Activated T-cell treated with anti-CD3 and anti-CD28 coated beads, Interleukin-2, amount 50 U/mL, for 24 hours (primary cell): ENCODE data around the gene ABCC11.

Experiments
- DNase-seq: peaks from one replicate; pipeline ENCODE4 v3.0.0-alpha.2; 2020
- H3K27ac Mint-ChIP-seq: 2 replicates; pipeline ENCODE4 v1.8.0; 2020; ENCODE audit warnings: mild to moderate bottlenecking, mixed read lengths
- H3K27me3 Mint-ChIP-seq: 2 replicates; pipeline ENCODE4 v1.8.0; 2020; ENCODE audit warnings: mixed read lengths
- H3K36me3 Mint-ChIP-seq: 2 replicates; pipeline ENCODE4 v1.8.0; 2020; ENCODE audit warnings: low read depth, mixed read lengths
- H3K4me1 Mint-ChIP-seq: 2 replicates; pipeline ENCODE4 v1.8.0; 2020; ENCODE audit warnings: low read depth, mixed read lengths
- H3K4me3 Mint-ChIP-seq: 2 replicates; pipeline ENCODE4 v1.8.0; 2020; ENCODE audit warnings: mild to moderate bottlenecking, moderate library complexity, mixed read lengths
- H3K9me3 Mint-ChIP-seq: 2 replicates; pipeline ENCODE4 v1.8.0; 2020; ENCODE audit warnings: mixed read lengths

The ABCC11 gene

GRCh38 chr16:48247311-48247710, at the start of gene ABCC11:
ABCC11 (minus strand) TSS chr16:48247539; CDS start chr16:48231921, 15,618 bp downstream.
- Mint-ChIP-seq H3K9me3 (no peaks in the 10 kb centered on the region), H3K4me1 (peaks cover 58% of the 10 kb centered on the region), H3K4me3 (peak within 1 kb of the TSS; percentile 85), H3K27ac (peak within 1 kb of the TSS; percentile 59), H3K36me3 (peaks cover 21% of the 10 kb centered on the region), H3K27me3 (no peaks in the 10 kb centered on the region)
- DNase-seq, result no peak

- Mint-ChIP-seq H3K27me3 (no peaks in the 10 kb centered on the region), H3K4me3 (no peak overlapping the region), H3K9me3 (no peaks in the 10 kb centered on the region), H3K4me1 (no peaks in the 10 kb centered on the region), H3K36me3 (peaks cover 83% of the 10 kb centered on the region), H3K27ac (no peak overlapping the region)
- DNase-seq, result no peak
Observed at GRCh38 chr16:48295488-48296281, 48.3 kb upstream of the ABCC11 start.

- H3K27me3 Mint-ChIP-seq, result no peaks in the 10 kb centered on the region
- H3K36me3 Mint-ChIP-seq, result peaks cover 81% of the 10 kb centered on the region
- H3K27ac Mint-ChIP-seq, result no peak overlapping the region
- H3K4me3 Mint-ChIP-seq, result no peak overlapping the region
- H3K9me3 Mint-ChIP-seq, result no peaks in the 10 kb centered on the region
- no peak for DNase-seq
- H3K4me1 Mint-ChIP-seq, result peaks cover 2% of the 10 kb centered on the region
Observed at GRCh38 chr16:48294724-48295123, 47.4 kb upstream of the ABCC11 start.

- H3K27me3 Mint-ChIP-seq, result no peaks in the 10 kb centered on the region
- H3K4me3 Mint-ChIP-seq, result no peak overlapping the region
- no peak overlapping the region for H3K27ac Mint-ChIP-seq
- no peak for DNase-seq
- H3K9me3 Mint-ChIP-seq, result no peaks in the 10 kb centered on the region
- peaks cover 81% of the 10 kb centered on the region for H3K36me3 Mint-ChIP-seq
- peaks cover 2% of the 10 kb centered on the region for H3K4me1 Mint-ChIP-seq
Observed at GRCh38 chr16:48292452-48292851, 45.1 kb upstream of the ABCC11 start.

- Mint-ChIP-seq H3K27ac (no peak overlapping the region), H3K36me3 (peaks cover 82% of the 10 kb centered on the region), H3K4me3 (no peak overlapping the region), H3K27me3 (no peaks in the 10 kb centered on the region), H3K4me1 (peaks cover 2% of the 10 kb centered on the region), H3K9me3 (peaks cover 3% of the 10 kb centered on the region)
- DNase-seq, result no peak
Observed at GRCh38 chr16:48291754-48292153, 44.4 kb upstream of the ABCC11 start.

GRCh38 chr16:48291303-48291702, 44.0 kb upstream of the ABCC11 start:
- no peak overlapping the region for H3K27ac Mint-ChIP-seq
- no peak for DNase-seq
- no peak overlapping the region for H3K4me3 Mint-ChIP-seq
- peaks cover 82% of the 10 kb centered on the region for H3K36me3 Mint-ChIP-seq
- H3K4me1 Mint-ChIP-seq, result peaks cover 2% of the 10 kb centered on the region
- H3K9me3 Mint-ChIP-seq, result peaks cover 3% of the 10 kb centered on the region
- no peaks in the 10 kb centered on the region for H3K27me3 Mint-ChIP-seq

DNA sequence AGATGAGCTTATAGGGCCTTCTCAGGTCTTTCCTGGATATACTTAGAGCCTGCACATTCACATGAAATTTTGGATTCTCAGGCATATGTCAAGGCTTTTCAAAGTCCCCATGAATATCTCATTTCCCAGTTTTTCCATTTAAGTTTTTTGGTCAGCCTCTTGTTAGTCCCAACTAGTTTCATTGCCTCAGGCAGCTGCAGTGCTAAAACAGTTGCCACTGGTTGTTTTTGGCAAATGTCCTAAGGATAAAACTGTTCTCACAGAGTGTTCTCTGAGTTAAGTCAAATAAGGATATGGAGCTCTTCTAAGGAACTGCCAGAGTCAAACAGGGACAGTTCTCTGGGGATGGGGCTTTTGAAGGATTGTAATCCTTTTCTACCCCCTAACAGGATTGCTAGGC, 39.9 kb upstream of the ABCC11 start:
- H3K27me3 Mint-ChIP-seq, result no peaks in the 10 kb centered on the region
- peaks cover 11% of the 10 kb centered on the region for H3K9me3 Mint-ChIP-seq
- H3K4me3 Mint-ChIP-seq, result no peak overlapping the region
- H3K27ac Mint-ChIP-seq, result no peak overlapping the region
- peaks cover 20% of the 10 kb centered on the region for H3K4me1 Mint-ChIP-seq
- DNase-seq, result no peak
- peaks cover 84% of the 10 kb centered on the region for H3K36me3 Mint-ChIP-seq

DNA sequence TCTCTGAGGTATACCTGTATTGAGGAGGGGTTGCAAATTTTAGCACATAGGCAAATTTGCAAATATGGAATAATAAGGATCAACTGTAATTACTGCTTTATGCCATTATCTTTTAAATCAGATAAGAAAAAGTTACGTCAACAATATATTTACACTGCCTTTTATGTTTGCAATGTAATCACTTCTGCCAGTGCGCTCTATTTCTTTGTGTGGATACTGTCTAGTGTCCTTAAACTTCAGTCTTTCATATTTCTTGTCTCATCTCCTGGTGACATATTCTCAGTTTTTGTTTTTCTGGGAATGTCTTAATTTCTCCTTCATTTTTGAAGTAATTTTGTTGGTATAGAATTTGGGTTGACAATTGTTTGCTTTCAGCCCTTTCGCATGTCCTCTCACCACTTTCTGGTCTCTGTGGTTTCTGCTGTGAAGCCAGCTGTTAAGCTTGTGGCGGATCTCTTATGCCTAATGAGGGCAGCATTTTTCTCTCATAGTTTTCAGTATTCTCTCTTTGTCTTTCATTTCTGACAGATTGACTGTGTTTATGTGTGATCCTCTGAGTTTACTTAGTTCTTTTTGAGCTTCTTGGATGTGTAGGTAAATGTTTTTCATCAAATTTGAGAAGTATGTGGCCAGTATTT, 37.6 kb upstream of the ABCC11 start:
- Mint-ChIP-seq H3K4me3 (no peak overlapping the region), H3K9me3 (peaks cover 11% of the 10 kb centered on the region), H3K27me3 (no peaks in the 10 kb centered on the region), H3K4me1 (peaks cover 24% of the 10 kb centered on the region), H3K36me3 (peaks cover 74% of the 10 kb centered on the region), H3K27ac (no peak overlapping the region)
- DNase-seq, result no peak

- no peak overlapping the region for H3K4me3 Mint-ChIP-seq
- H3K36me3 Mint-ChIP-seq, result peaks cover 83% of the 10 kb centered on the region
- H3K4me1 Mint-ChIP-seq, result peaks cover 31% of the 10 kb centered on the region
- DNase-seq, result no peak
- H3K27ac Mint-ChIP-seq, result no peak overlapping the region
- H3K27me3 Mint-ChIP-seq, result no peaks in the 10 kb centered on the region
- H3K9me3 Mint-ChIP-seq, result peaks cover 11% of the 10 kb centered on the region
Observed at GRCh38 chr16:48282636-48283263, 35.4 kb upstream of the ABCC11 start.

DNA sequence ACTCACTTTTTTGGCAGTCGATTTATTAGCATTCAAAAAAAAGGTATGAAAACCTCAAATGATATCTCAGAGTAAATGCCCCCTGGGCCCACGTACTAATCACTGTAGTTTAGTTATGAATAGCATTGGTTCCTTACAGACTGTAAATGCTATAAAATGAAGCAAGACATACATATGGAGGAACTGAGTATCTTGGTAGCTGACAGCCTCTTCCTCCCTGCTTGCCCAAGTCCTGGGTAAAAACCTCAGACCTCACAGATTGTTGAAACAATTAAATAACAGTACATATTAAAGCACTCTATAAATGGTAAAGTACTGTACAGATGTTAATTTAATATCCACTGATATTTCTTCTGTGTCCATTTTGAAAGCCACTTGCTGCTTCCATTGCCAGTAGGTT, 33.2 kb upstream of the ABCC11 start:
- H3K4me1 Mint-ChIP-seq, result peaks cover 29% of the 10 kb centered on the region
- H3K9me3 Mint-ChIP-seq, result peaks cover 5% of the 10 kb centered on the region
- H3K27ac Mint-ChIP-seq, result peak overlapping the region; percentile 42
- H3K4me3 Mint-ChIP-seq, result no peak overlapping the region
- peaks cover 82% of the 10 kb centered on the region for H3K36me3 Mint-ChIP-seq
- DNase-seq, result no peak
- H3K27me3 Mint-ChIP-seq, result no peaks in the 10 kb centered on the region

DNA sequence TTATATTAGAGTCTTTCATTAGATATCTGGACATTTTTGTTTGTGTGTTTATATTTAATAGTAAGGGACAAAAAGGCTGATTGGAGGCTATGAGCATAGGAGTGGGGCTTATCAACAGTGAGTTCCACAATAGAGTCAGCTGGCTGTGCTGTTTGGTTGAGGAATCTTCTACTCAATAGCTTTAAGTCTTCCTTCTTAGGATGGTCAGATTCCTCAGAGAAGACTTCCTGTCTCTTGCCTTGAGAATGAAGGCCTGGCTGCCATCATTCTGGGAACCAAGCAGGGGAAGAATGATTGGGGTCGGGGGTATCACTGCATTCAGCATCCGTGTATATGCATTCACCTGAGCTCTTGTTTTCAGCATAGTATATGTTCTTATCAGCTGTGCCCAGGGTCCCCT, 31.9 kb upstream of the ABCC11 start:
- no peak overlapping the region for H3K4me3 Mint-ChIP-seq
- H3K27me3 Mint-ChIP-seq, result no peaks in the 10 kb centered on the region
- peaks cover 19% of the 10 kb centered on the region for H3K4me1 Mint-ChIP-seq
- no peaks in the 10 kb centered on the region for H3K9me3 Mint-ChIP-seq
- DNase-seq, result no peak
- H3K27ac Mint-ChIP-seq, result no peak overlapping the region
- peaks cover 83% of the 10 kb centered on the region for H3K36me3 Mint-ChIP-seq

DNA sequence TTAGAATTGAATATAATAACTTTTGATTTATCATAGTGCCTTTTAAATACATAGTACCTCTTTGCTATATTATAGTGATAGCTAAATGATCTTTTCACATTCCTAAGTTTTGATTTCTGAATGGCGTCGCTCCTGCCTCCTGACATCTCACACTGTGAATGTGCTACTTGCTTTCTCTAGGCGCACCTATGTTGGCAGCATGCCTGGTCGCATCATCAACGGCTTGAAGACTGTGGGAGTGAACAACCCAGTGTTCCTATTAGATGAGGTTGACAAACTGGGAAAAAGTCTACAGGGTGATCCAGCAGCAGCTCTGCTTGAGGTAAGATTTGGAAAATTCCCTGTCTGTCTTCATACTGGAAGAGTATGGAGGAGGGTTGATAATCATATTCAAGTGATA, 29.8 kb upstream of the ABCC11 start:
- no peaks in the 10 kb centered on the region for H3K9me3 Mint-ChIP-seq
- peaks cover 81% of the 10 kb centered on the region for H3K36me3 Mint-ChIP-seq
- no peak overlapping the region for H3K4me3 Mint-ChIP-seq
- no peak for DNase-seq
- no peak overlapping the region for H3K27ac Mint-ChIP-seq
- H3K4me1 Mint-ChIP-seq, result peaks cover 14% of the 10 kb centered on the region
- no peaks in the 10 kb centered on the region for H3K27me3 Mint-ChIP-seq

GRCh38 chr16:48276102-48276501, 28.8 kb upstream of the ABCC11 start:
- Mint-ChIP-seq H3K4me1 (peaks cover 14% of the 10 kb centered on the region), H3K36me3 (peaks cover 86% of the 10 kb centered on the region), H3K4me3 (no peak overlapping the region), H3K27me3 (no peaks in the 10 kb centered on the region), H3K9me3 (no peaks in the 10 kb centered on the region), H3K27ac (no peak overlapping the region)
- no peak for DNase-seq

- no peak for DNase-seq
- Mint-ChIP-seq H3K27me3 (no peaks in the 10 kb centered on the region), H3K4me3 (no peak overlapping the region), H3K9me3 (no peaks in the 10 kb centered on the region), H3K4me1 (peaks cover 6% of the 10 kb centered on the region), H3K27ac (no peak overlapping the region), H3K36me3 (peaks cover 87% of the 10 kb centered on the region)
Observed at GRCh38 chr16:48274476-48274875, 27.1 kb upstream of the ABCC11 start.

DNA sequence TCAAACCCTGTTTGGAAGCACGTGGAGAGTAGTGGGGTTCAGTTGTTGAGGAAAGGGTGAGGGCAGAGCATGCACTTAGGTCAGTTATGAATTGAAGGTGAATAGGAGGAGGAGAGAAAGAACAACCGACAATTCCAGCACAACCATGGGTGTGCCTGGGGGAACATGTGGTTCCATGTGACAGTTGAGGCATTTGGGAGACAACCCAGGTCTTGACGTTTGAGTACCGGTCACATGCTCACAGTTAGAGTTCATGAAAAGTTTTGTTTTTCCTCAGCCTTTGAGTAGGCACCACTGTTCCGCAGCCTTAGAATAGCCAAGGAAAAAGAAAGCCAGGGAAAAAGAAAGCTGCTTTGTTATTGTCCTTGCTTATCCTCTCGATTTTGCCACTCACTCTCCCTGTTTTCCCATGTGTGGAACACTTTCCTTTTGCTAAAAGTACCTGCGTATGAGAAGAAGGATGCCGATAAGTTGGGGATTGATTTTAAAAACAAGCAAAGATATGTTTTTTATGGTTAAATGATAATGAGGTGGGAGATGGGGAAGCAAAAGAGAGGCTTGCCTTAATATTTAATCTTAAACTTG, 25.6 kb upstream of the ABCC11 start:
- H3K27ac Mint-ChIP-seq, result no peak overlapping the region
- no peaks in the 10 kb centered on the region for H3K27me3 Mint-ChIP-seq
- H3K9me3 Mint-ChIP-seq, result no peaks in the 10 kb centered on the region
- H3K4me3 Mint-ChIP-seq, result no peak overlapping the region
- peaks cover 4% of the 10 kb centered on the region for H3K4me1 Mint-ChIP-seq
- no peak for DNase-seq
- H3K36me3 Mint-ChIP-seq, result peaks cover 81% of the 10 kb centered on the region
